CD14-positive monocyte (primary cell): ENCODE results near the gene CCDC66. TPM values are rescaled to one million over a fixed set of nuclear protein-coding genes. Genes with fewer than 3 reads are reported as not detected.

Experiments
- DNase-seq, 3 donors: peaks; one replicate each; pipeline ENCODE4 v3.0.0-alpha.2; 2011 to 2022
- H2AFZ ChIP-seq: 2 replicates; pipeline ENCODE4 v1.6.0; 2012; ENCODE audit warnings: mild to moderate bottlenecking, low read depth, low read length, inconsistent platforms; ENCODE audit not compliant: insufficient read depth, poor library complexity, severe bottlenecking
- H3K27ac ChIP-seq, 2 donors: 1 replicate in 1 of 2; 2 replicates in 1 of 2; pipeline ENCODE4 v1.5.1; 2012 to 2013; ENCODE audit warnings: low read length in 2 of 2, control low read depth in 1 of 2, inconsistent platforms in 1 of 2, low read depth in 1 of 2, mild to moderate bottlenecking in 1 of 2
- H3K27me3 ChIP-seq, 2 donors: one replicate each; pipeline versions ENCODE4 v1.6.0 to v1.6.1; 2011 to 2013; ENCODE audit warnings: low read length in 2 of 2; ENCODE audit not compliant: control insufficient read depth in 2 of 2, insufficient read depth in 2 of 2
- H3K36me3 ChIP-seq, 2 donors: replicated peaks in 1 of 2; 1 replicate in 1 of 2; 2 replicates in 1 of 2; pipeline versions ENCODE4 v1.5.1 to v1.6.1; 2012 to 2013; ENCODE audit warnings: low read length in 2 of 2, control low read depth in 1 of 2, inconsistent platforms in 1 of 2, mild to moderate bottlenecking in 1 of 2; ENCODE audit not compliant: insufficient read depth in 2 of 2, control insufficient read depth in 1 of 2
- H3K4me1 ChIP-seq, 2 donors: 1 replicate in 1 of 2; 2 replicates in 1 of 2; pipeline versions ENCODE4 v1.5.1 to v1.6.1; 2012 to 2013; ENCODE audit warnings: low read length in 2 of 2, control low read depth in 1 of 2, inconsistent platforms in 1 of 2, mild to moderate bottlenecking in 1 of 2, moderate library complexity in 1 of 2; ENCODE audit not compliant: insufficient read depth in 2 of 2, control insufficient read depth in 1 of 2
- H3K4me2 ChIP-seq: replicated peaks from 2 replicates; pipeline ENCODE3; 2012; ENCODE audit warnings: low read length, moderate library complexity, mild to moderate bottlenecking; ENCODE audit not compliant: poor library complexity, severe bottlenecking; ENCODE audit errors: extremely low read depth
- H3K4me3 ChIP-seq, 3 experiments: fragments of 200-600 bp in 1 of 3; sonication (generic) in 1 of 3; replicated peaks in 1 of 3; 1 replicate in 2 of 3; 2 replicates in 1 of 3; pipeline ENCODE4 v1.5.1; 2011 to 2013; ENCODE audit warnings: low read length in 3 of 3, mild to moderate bottlenecking in 3 of 3, control low read depth in 2 of 3, low read depth in 2 of 3, inconsistent platforms in 1 of 3, moderate library complexity in 1 of 3
- H3K79me2 ChIP-seq: 2 replicates; pipeline ENCODE4 v1.6.0; 2012; ENCODE audit warnings: mild to moderate bottlenecking, control low read depth, inconsistent platforms, low read length, moderate library complexity; ENCODE audit not compliant: insufficient read depth
- H3K9ac ChIP-seq: 2 replicates; pipeline ENCODE4 v1.6.0; 2017; ENCODE audit warnings: low read length, mild to moderate bottlenecking; ENCODE audit not compliant: insufficient read depth, poor library complexity, severe bottlenecking
- H3K9me3 ChIP-seq, 2 donors: replicated peaks in 1 of 2; 1 replicate in 1 of 2; 2 replicates in 1 of 2; pipeline versions ENCODE4 v1.5.1 to v1.6.1; 2012 to 2013; ENCODE audit warnings: low read length in 2 of 2, control low read depth in 1 of 2; ENCODE audit not compliant: control insufficient read depth in 1 of 2, insufficient read depth in 1 of 2
- H4K20me1 ChIP-seq: 2 replicates; pipeline ENCODE4 v1.6.0; 2012; ENCODE audit warnings: mild to moderate bottlenecking, low read length, control low read depth, moderate library complexity; ENCODE audit not compliant: insufficient read depth
- H3K27ac Mint-ChIP-seq, 7 donors: one replicate each; pipeline ENCODE4 v1.8.0; 2020; ENCODE audit warnings: mild to moderate bottlenecking in 7 of 7, mixed read lengths in 7 of 7, moderate library complexity in 6 of 7, inconsistent platforms in 2 of 7
- H3K27me3 Mint-ChIP-seq, 3 donors: one replicate each; pipeline ENCODE4 v1.8.0; 2021 to 2022; ENCODE audit warnings: low read depth in 3 of 3, mild to moderate bottlenecking in 3 of 3, mixed read lengths in 3 of 3, moderate library complexity in 3 of 3, inconsistent platforms in 1 of 3
- H3K36me3 Mint-ChIP-seq, 2 donors: one replicate each; pipeline ENCODE4 v1.8.0; 2020; ENCODE audit warnings: mixed read lengths in 2 of 2, inconsistent platforms in 1 of 2, mild to moderate bottlenecking in 1 of 2
- H3K4me1 Mint-ChIP-seq: one replicate; pipeline ENCODE4 v1.8.0; 2020; ENCODE audit warnings: mild to moderate bottlenecking, mixed read lengths
- H3K4me3 Mint-ChIP-seq, 2 donors: one replicate each; pipeline ENCODE4 v1.8.0; 2020; ENCODE audit warnings: mild to moderate bottlenecking in 2 of 2, mixed read lengths in 2 of 2, moderate library complexity in 1 of 2
- H3K9me3 Mint-ChIP-seq, 7 donors: one replicate each; pipeline ENCODE4 v1.8.0; 2020 to 2022; ENCODE audit warnings: mixed read lengths in 7 of 7, mild to moderate bottlenecking in 6 of 7, moderate library complexity in 6 of 7, inconsistent platforms in 2 of 7
- WGBS: methylation state at CpG from one replicate; pipeline ENCODE4 v1.1.5; 2013; ENCODE audit warnings: missing lambda C conversion rate; ENCODE audit not compliant: insufficient coverage; 5-methylcytosine and 5-hydroxymethylcytosine counted together
- intact Hi-C, 2 donors: fragments of 100-400 bp; cut with micrococcal nuclease; formaldehyde crosslinking; loops; one replicate each; pipeline versions ENCODE4 v1.15.0 to v1.15.1; 2023
- polyA plus RNA-seq, 3 donors: library from polyadenylated mRNA; depleted of rRNA in 1 of 3; unstranded in 2 of 3; stranded (reverse) in 1 of 3; fragments of 300-500 nt in 2 of 3; fragments of >200 nt in 1 of 3; fragmentation: Illumina TruSeq in 2 of 3; gene quantifications; 1 replicate in 2 of 3; 2 replicates in 1 of 3; pipeline ENCODE4 v1.2.3, GENCODE V29; 2012 to 2021
- TF ChIP-seq, protein P1 (sequence below): fragments of 200-600 bp; IDR thresholded peaks from one replicate; pipeline ENCODE4 v1.8.0; 2022; ENCODE audit warnings: antibody characterized with exemption, mild to moderate bottlenecking

Gene CCDC66
- polyA plus RNA-seq, 3 donors = 4.4 to 6.8 (median 4.7) TPM

DNA sequence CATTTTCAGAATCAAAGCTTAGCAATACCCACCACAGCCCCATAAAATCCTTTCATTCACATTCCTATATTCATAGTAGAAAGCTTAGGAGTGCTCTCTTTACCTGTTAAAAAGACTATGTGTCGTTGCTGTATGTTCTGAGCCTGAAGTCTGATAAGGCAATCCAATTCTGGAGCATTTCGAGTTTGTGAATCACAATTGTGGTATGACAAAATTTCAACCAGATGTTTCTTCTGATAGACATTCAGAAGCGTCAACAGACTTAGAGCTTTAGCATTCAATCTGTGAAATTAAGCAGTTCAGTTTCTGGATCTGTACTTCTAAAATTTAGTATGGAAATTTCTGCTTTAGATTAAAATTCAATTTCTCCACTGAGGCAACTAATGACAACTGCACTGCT lies 67.8 kb downstream of the CCDC66 start:
- intact Hi-C loops = no loop called here
- no peak overlapping the region for H3K9ac ChIP-seq
- H3K27ac Mint-ChIP-seq = peak overlapping the region in 1 of 7 donors; percentile 1
- peaks cover 93 to 100% of the 10 kb centered on the region in 2 donors for H3K36me3 ChIP-seq
- H2AFZ ChIP-seq = no peak overlapping the region
- H3K9me3 ChIP-seq = no peaks in the 10 kb centered on the region
- H3K27me3 ChIP-seq = no peaks in the 10 kb centered on the region
- H3K4me3 Mint-ChIP-seq = no peak overlapping the region
- peaks cover 10% of the 10 kb centered on the region for H4K20me1 ChIP-seq
- no peak overlapping the region for H3K4me2 ChIP-seq
- H3K9me3 Mint-ChIP-seq = no peaks in the 10 kb centered on the region
- no peaks in the 10 kb centered on the region for H3K4me1 ChIP-seq
- no peaks in the 10 kb centered on the region for H3K4me1 Mint-ChIP-seq
- H3K79me2 ChIP-seq = no peaks in the 10 kb centered on the region
- WGBS = 95% methylated on average over 2 of the region's 3 CpGs
- TF ChIP-seq, protein P1, sequence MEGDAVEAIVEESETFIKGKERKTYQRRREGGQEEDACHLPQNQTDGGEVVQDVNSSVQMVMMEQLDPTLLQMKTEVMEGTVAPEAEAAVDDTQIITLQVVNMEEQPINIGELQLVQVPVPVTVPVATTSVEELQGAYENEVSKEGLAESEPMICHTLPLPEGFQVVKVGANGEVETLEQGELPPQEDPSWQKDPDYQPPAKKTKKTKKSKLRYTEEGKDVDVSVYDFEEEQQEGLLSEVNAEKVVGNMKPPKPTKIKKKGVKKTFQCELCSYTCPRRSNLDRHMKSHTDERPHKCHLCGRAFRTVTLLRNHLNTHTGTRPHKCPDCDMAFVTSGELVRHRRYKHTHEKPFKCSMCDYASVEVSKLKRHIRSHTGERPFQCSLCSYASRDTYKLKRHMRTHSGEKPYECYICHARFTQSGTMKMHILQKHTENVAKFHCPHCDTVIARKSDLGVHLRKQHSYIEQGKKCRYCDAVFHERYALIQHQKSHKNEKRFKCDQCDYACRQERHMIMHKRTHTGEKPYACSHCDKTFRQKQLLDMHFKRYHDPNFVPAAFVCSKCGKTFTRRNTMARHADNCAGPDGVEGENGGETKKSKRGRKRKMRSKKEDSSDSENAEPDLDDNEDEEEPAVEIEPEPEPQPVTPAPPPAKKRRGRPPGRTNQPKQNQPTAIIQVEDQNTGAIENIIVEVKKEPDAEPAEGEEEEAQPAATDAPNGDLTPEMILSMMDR = no peak
- H3K36me3 Mint-ChIP-seq = peaks cover 72 to 84% of the 10 kb centered on the region in 2 donors
- H3K27ac ChIP-seq = no peak overlapping the region
- H3K4me3 ChIP-seq = no peak overlapping the region
- DNase-seq = no peak
- no peaks in the 10 kb centered on the region for H3K27me3 Mint-ChIP-seq

DNA sequence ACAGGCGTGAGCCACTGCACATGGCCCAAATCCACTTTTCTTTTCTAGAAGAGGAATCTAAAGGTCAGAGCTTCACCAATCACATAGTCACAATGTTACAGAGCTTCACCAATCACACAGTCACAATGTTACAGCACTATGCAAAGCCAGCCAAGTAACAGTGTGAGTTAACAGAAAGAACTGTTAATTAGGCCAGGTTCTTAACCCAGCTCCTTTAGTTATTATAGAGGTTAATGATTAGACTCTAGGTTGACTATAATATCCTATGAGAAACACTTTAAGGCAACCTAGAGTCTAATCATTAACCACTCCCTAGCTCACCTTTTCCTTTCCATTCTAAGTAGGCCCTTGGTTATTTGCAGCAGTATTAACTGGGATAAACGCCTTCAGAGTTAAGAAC lies 72.1 kb downstream of the CCDC66 start:
- Histone ChIP-seq H3K4me1 (no peaks in the 10 kb centered on the region), H3K4me3 (no peak overlapping the region), H3K4me2 (no peak overlapping the region), H3K9me3 (no peaks in the 10 kb centered on the region), H3K27me3 (no peaks in the 10 kb centered on the region), H4K20me1 (peaks cover 8% of the 10 kb centered on the region), H3K27ac (no peak overlapping the region), H3K9ac (no peak overlapping the region), H2AFZ (no peak overlapping the region), H3K79me2 (no peaks in the 10 kb centered on the region), H3K36me3 (peaks cover 81 to 93% of the 10 kb centered on the region in 2 donors)
- H3K36me3 Mint-ChIP-seq = peaks cover 59 to 85% of the 10 kb centered on the region in 2 donors
- H3K27me3 Mint-ChIP-seq = no peaks in the 10 kb centered on the region
- no peaks in the 10 kb centered on the region for H3K4me1 Mint-ChIP-seq
- H3K9me3 Mint-ChIP-seq = no peaks in the 10 kb centered on the region
- WGBS = no CpG with 5 or more reads among the region's 2 CpGs
- intact Hi-C loops = no loop called here
- H3K4me3 Mint-ChIP-seq = no peak overlapping the region
- TF ChIP-seq, protein P1 = no peak
- DNase-seq = no peak
- H3K27ac Mint-ChIP-seq = peak overlapping the region in 4 of 7 donors; percentile 6 to 89 (median 37)
